PC-3 (cell line): ENCODE data around the gene PXMP4. TPM values are rescaled to one million over a fixed set of nuclear protein-coding genes. Genes with fewer than 3 reads are reported as not detected.

Experiments used
- ATAC-seq: fragments of 200-7000 bp; cut with Tn5 transposase; 2 replicates; pipeline ENCODE4 v1.9.1; 2020; ENCODE audit warnings: mild to moderate bottlenecking, moderate library complexity
- BruUV-seq: library from RNA; stranded (reverse); fragments of 400-500 nt; replicated peaks from 2 replicates; lab custom pipeline; 2021; lab: Mats Ljungman, UMichigan
- CTCF ChIA-PET: fragments of 300-600 bp; sonication (Branson Sonifier 250); formaldehyde crosslinking; loops from one replicate; lab custom pipeline; 2022; ENCODE audit warnings: antibody characterized with exemption; lab: Charles Lee
- POLR2A ChIA-PET: fragments of 300-600 bp; sonication (Branson Sonifier 250); formaldehyde crosslinking; loops from one replicate; lab custom pipeline; 2022; ENCODE audit warnings: antibody characterized with exemption; ENCODE audit not compliant: unreplicated experiment; lab: Charles Lee
- DNase-seq: peaks from one replicate; pipeline ENCODE4 v3.0.0-alpha.2; 2015
- H2AFZ ChIP-seq: fragments of 300-600 bp; sonication (generic); 2 replicates; pipeline ENCODE4 v1.6.0; 2016; ENCODE audit warnings: antibody characterized with exemption, low read length
- H3F3A ChIP-seq: fragments of 300-600 bp; sonication (generic); one replicate; pipeline ENCODE4 v1.6.0; 2017; ENCODE audit warnings: antibody characterized with exemption, low read length, control low read depth, mild to moderate bottlenecking; ENCODE audit not compliant: unreplicated experiment
- H3K27ac ChIP-seq: fragments of 300-600 bp; sonication (generic); 2 replicates; pipeline ENCODE4 v1.5.1; 2016; ENCODE audit warnings: mild to moderate bottlenecking, low read length
- H3K27me3 ChIP-seq: fragments of 300-600 bp; sonication (generic); 2 replicates; pipeline ENCODE4 v1.6.1; 2016; ENCODE audit warnings: low read length, mixed read lengths
- H3K36me3 ChIP-seq: fragments of 300-600 bp; sonication (generic); 2 replicates; pipeline ENCODE4 v1.6.1; 2016; ENCODE audit warnings: low read depth, mixed run types, low read length, mixed read lengths
- H3K4me1 ChIP-seq: fragments of 300-600 bp; sonication (generic); 2 replicates; pipeline ENCODE4 v1.5.1; 2016; ENCODE audit warnings: low read length; ENCODE audit not compliant: insufficient read depth
- H3K4me2 ChIP-seq: fragments of 300-600 bp; sonication (generic); 2 replicates; pipeline ENCODE4 v1.6.0; 2016; ENCODE audit warnings: low read length
- H3K4me3 ChIP-seq: fragments of 300-600 bp; sonication (generic); 2 replicates; pipeline ENCODE4 v1.5.1; 2016; ENCODE audit warnings: mild to moderate bottlenecking, low read length, mixed read lengths
- H3K79me2 ChIP-seq: fragments of 300-600 bp; sonication (generic); 2 replicates; pipeline ENCODE4 v1.6.1; 2017; ENCODE audit warnings: low read length, mixed read lengths
- H3K9ac ChIP-seq: fragments of 300-600 bp; sonication (generic); 2 replicates; pipeline ENCODE4 v1.6.0; 2016; ENCODE audit warnings: mild to moderate bottlenecking, low read length
- H3K9me2 ChIP-seq: fragments of 300-600 bp; sonication (generic); replicated peaks from 2 replicates; pipeline ENCODE4 v1.6.1; 2016; ENCODE audit warnings: mixed run types, low read length, mixed read lengths
- H3K9me3 ChIP-seq: fragments of 300-600 bp; sonication (generic); 2 replicates; pipeline ENCODE4 v1.6.1; 2016; ENCODE audit warnings: low read length, mixed read lengths
- H4K20me1 ChIP-seq: fragments of 300-600 bp; sonication (generic); 2 replicates; pipeline ENCODE4 v1.6.1; 2016; ENCODE audit warnings: low read length, mixed read lengths
- CTCF ChIP-seq: fragments of 300-600 bp; sonication (generic); conservative IDR thresholded peaks from 2 replicates; pipeline ENCODE4 v1.5.1; 2017; ENCODE audit warnings: antibody characterized with exemption, low read depth, mild to moderate bottlenecking, low read length
- EZH2 ChIP-seq: fragments of 300-600 bp; sonication (generic); IDR thresholded peaks from one replicate; pipeline ENCODE4 v1.6.1; 2017; ENCODE audit warnings: antibody characterized with exemption, mild to moderate bottlenecking, low read length; ENCODE audit not compliant: unreplicated experiment
- EZH2phosphoT487 ChIP-seq: fragments of 300-600 bp; sonication (generic); IDR thresholded peaks from 2 replicates; pipeline ENCODE4 v1.6.1; 2018; ENCODE audit warnings: mild to moderate bottlenecking, antibody characterized with exemption, low read length, borderline replicate concordance
- intact Hi-C: fragments of 100-400 bp; cut with micrococcal nuclease; formaldehyde crosslinking; loops from 2 replicates; pipeline ENCODE4 v1.9.0; 2023
- total RNA-seq: library from RNA; depleted of rRNA; stranded (reverse); fragments of >200 nt; gene quantifications from 2 replicates; pipeline ENCODE4 v1.2.3, GENCODE V29; 2014

PXMP4 gene
- total RNA-seq, 1 experiment from 2014 or later: not detected

GRCh38 chr20:33721391-33722140 is 1.5 kb upstream of the PXMP4 start:
- BruUV-seq: no TSS peak
- H3K9me3 ChIP-seq: no peaks in the 10 kb centered on the region
- ChIA-PET CTCF (no interaction called here), POLR2A (no interaction called here)
- no peak overlapping the region for H2AFZ ChIP-seq
- H3K9ac ChIP-seq: no peak overlapping the region
- no peaks in the 10 kb centered on the region for H3F3A ChIP-seq
- no peak for TF ChIP-seq EZH2
- TF ChIP-seq CTCF: no peak
- no peak for TF ChIP-seq EZH2phosphoT487
- H4K20me1 ChIP-seq: no peaks in the 10 kb centered on the region
- no peak overlapping the region for H3K4me2 ChIP-seq
- intact Hi-C loops: no loop called here
- no peaks in the 10 kb centered on the region for H3K27me3 ChIP-seq
- ATAC-seq (no peak), DNase-seq (no peak)
- H3K36me3 ChIP-seq: no peaks in the 10 kb centered on the region
- no peaks in the 10 kb centered on the region for H3K4me1 ChIP-seq
- no peaks in the 10 kb centered on the region for H3K9me2 ChIP-seq
- H3K27ac ChIP-seq: no peak overlapping the region
- H3K79me2 ChIP-seq: no peaks in the 10 kb centered on the region
- no peak overlapping the region for H3K4me3 ChIP-seq

GRCh38 chr20:33719277-33719988 is 677 bp downstream of the PXMP4 start:
- BruUV-seq: no TSS peak
- H3F3A ChIP-seq: no peaks in the 10 kb centered on the region
- no peaks in the 10 kb centered on the region for H4K20me1 ChIP-seq
- intact Hi-C loops: no loop called here
- no peak overlapping the region for H3K4me2 ChIP-seq
- H3K4me3 ChIP-seq: no peak overlapping the region
- no peak for TF ChIP-seq CTCF
- TF ChIP-seq EZH2phosphoT487: no peak
- TF ChIP-seq EZH2: no peak
- no peaks in the 10 kb centered on the region for H3K4me1 ChIP-seq
- H3K36me3 ChIP-seq: no peaks in the 10 kb centered on the region
- H3K27ac ChIP-seq: no peak overlapping the region
- H3K79me2 ChIP-seq: no peaks in the 10 kb centered on the region
- H3K9ac ChIP-seq: no peak overlapping the region
- H3K27me3 ChIP-seq: no peaks in the 10 kb centered on the region
- no peaks in the 10 kb centered on the region for H3K9me2 ChIP-seq
- H3K9me3 ChIP-seq: no peaks in the 10 kb centered on the region
- ATAC-seq (no peak), DNase-seq (no peak)
- ChIA-PET POLR2A (no interaction called here), CTCF (no interaction called here)
- H2AFZ ChIP-seq: no peak overlapping the region

GRCh38 chr20:33716498-33716897 is 3.6 kb downstream of the PXMP4 start:
- Histone ChIP-seq H3F3A (no peaks in the 10 kb centered on the region), H3K27ac (no peak overlapping the region), H4K20me1 (no peaks in the 10 kb centered on the region), H3K4me3 (no peak overlapping the region), H3K9me3 (no peaks in the 10 kb centered on the region), H2AFZ (no peak overlapping the region), H3K36me3 (no peaks in the 10 kb centered on the region), H3K4me2 (no peak overlapping the region), H3K4me1 (no peaks in the 10 kb centered on the region), H3K79me2 (no peaks in the 10 kb centered on the region), H3K9me2 (no peaks in the 10 kb centered on the region), H3K9ac (no peak overlapping the region), H3K27me3 (no peaks in the 10 kb centered on the region)
- ChIA-PET CTCF (no interaction called here), POLR2A (no interaction called here)
- TF ChIP-seq CTCF (no peak), EZH2 (no peak), EZH2phosphoT487 (no peak)
- ATAC-seq: no peak
- intact Hi-C loops: no loop called here
- BruUV-seq: no TSS peak
- DNase-seq: no peak
